ENCODE measurements around the gene ATXN1. TPM values are rescaled to one million over a fixed set of nuclear protein-coding genes. Genes with fewer than 3 reads are reported as not detected.

The ATXN1 gene
- total and polyA plus RNA-seq, 2 of the 8 experiments (the other 6 are each of a cell fraction or from before 2014, with no cell fraction given): 1.6 to 4.0 TPM

DNA sequence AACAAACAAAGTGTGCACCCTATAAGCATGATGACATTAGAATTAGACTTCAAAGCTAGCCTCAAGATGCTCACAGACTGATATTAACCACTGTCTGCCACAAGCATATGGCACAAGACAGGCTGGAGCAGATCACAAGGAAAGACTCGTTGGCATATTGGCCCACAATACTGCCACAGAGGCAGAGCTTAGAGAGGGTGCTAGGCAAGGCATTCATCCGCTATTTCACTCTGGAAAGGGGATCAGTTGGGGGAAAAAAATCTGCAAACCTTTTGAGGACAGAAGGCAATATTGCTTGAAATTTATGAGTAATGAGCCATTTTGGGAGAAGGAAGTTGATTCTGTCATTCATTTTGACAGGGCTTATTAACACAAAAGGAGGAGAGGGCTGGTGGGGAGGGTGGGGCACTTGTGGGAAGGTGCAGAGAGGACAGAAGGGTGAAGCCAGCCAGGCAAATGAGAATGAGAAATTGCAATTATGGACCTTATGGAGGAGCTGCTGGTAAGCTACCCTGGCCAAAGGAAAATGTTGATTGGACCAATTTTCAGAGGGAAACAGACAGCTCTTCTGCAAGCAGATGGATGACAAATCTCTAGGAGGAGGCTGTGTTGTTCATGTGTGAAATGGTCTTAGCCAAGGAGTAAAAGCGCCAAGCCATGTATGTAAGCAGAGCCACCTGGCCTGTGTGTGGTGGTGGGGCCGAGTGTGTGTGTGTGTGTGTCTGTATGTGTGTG, 335.2 kb downstream of the ATXN1 start (continued):
- TF ChIP-seq FOSL1 (IDR thresholded peaks at IDR 0.05; ENCODE audit: insufficient read depth, low read depth, low read length): no peak
